HG03060 (cell line): ENCODE data around the gene FBXW11.
"Not testable (repeated sequence)": the region's sequence is repeated elsewhere in the genome, so short reads cannot be mapped to it uniquely, and the experiment has no call there.

Experiments used
- ATAC-seq: cut with Tn5 transposase; IDR thresholded peaks from one replicate; pipeline ENCODE4 v1.9.1; 2021; ENCODE audit warnings: low read depth, moderate number of reproducible peaks; ENCODE audit not compliant: unreplicated experiment

FBXW11 gene

GRCh38 chr5:171920765-171921391 is 85.6 kb downstream of the FBXW11 start:
- ATAC-seq, result no peak

GRCh38 chr5:171915700-171916099 is 90.7 kb downstream of the FBXW11 start:
- ATAC-seq, result not testable (repeated sequence)

- ATAC-seq, result no peak
Measured at GRCh38 chr5:171914726-171915338, 91.6 kb downstream of the FBXW11 start.

GRCh38 chr5:171913987-171914273 is 92.5 kb downstream of the FBXW11 start:
- ATAC-seq, result no peak

- no peak for ATAC-seq
Measured at GRCh38 chr5:171911152-171911551, 95.3 kb downstream of the FBXW11 start.

- no peak for ATAC-seq
Measured at GRCh38 chr5:171908638-171909037, 97.8 kb downstream of the FBXW11 start.

GRCh38 chr5:171907725-171908343 is 98.6 kb downstream of the FBXW11 start:
- no peak for ATAC-seq

GRCh38 chr5:171906703-171907590 is 99.5 kb downstream of the FBXW11 start:
- no peak for ATAC-seq

GRCh38 chr5:171906066-171906570 is 100.3 kb downstream of the FBXW11 start:
- no peak for ATAC-seq

GRCh38 chr5:171904886-171905285 is 101.6 kb downstream of the FBXW11 start:
- no peak for ATAC-seq

- no peak for ATAC-seq
Measured at GRCh38 chr5:171901764-171902163, 104.7 kb downstream of the FBXW11 start.

- no peak for ATAC-seq
Measured at GRCh38 chr5:171899792-171900191, 106.6 kb downstream of the FBXW11 start.

- ATAC-seq, result no peak
Measured at GRCh38 chr5:171898879-171899278, 107.6 kb downstream of the FBXW11 start.

GRCh38 chr5:171898386-171898785 is 108.1 kb downstream of the FBXW11 start:
- ATAC-seq, result no peak

GRCh38 chr5:171897231-171897630 is 109.2 kb downstream of the FBXW11 start:
- ATAC-seq, result no peak

- ATAC-seq, result no peak
Measured at GRCh38 chr5:171895081-171895480, 111.4 kb downstream of the FBXW11 start.

GRCh38 chr5:171893290-171893886 is 113.0 kb downstream of the FBXW11 start:
- no peak for ATAC-seq

- ATAC-seq, result no peak
Measured at GRCh38 chr5:171891595-171891994, 114.8 kb downstream of the FBXW11 start.

- no peak for ATAC-seq
Measured at GRCh38 chr5:171891150-171891549, 115.3 kb downstream of the FBXW11 start.

- no peak for ATAC-seq
Measured at GRCh38 chr5:171888051-171888481, 118.4 kb downstream of the FBXW11 start.

GRCh38 chr5:171886037-171886436 is 120.4 kb downstream of the FBXW11 start:
- ATAC-seq, result not testable (repeated sequence)
